Activated CD4-positive, alpha-beta T cell treated with anti-CD3 and anti-CD28 coated beads for 36 hours (primary cell): ENCODE measurements around the gene SEMA4D. TPM values are rescaled to one million over a fixed set of nuclear protein-coding genes. Genes with fewer than 3 reads are reported as not detected.

ENCODE experiments used
- ATAC-seq: fragments of 200-7000 bp; cut with Tn5 transposase; one replicate; pipeline ENCODE4 v1.10.0; 2021; ENCODE audit warnings: mild to moderate bottlenecking, moderate library complexity
- CTCF ChIA-PET: fragments of 350-600 bp; sonication (Branson Sonifier 250); formaldehyde crosslinking; loops from one replicate; lab custom pipeline; 2021; ENCODE audit warnings: antibody characterized with exemption; lab: Charles Lee
- POLR2A ChIA-PET: fragments of 350-600 bp; sonication (Branson Sonifier 250); formaldehyde crosslinking; loops from one replicate; lab custom pipeline; 2021; ENCODE audit warnings: antibody characterized with exemption, inconsistent platforms; lab: Charles Lee
- DNase-seq: peaks from one replicate; pipeline ENCODE4 v3.0.0-alpha.2; 2020
- H3K27ac Mint-ChIP-seq: one replicate; pipeline ENCODE4 v1.8.0; 2021; ENCODE audit warnings: mixed read lengths
- H3K27me3 Mint-ChIP-seq: one replicate; pipeline ENCODE4 v1.8.0; 2021; ENCODE audit warnings: mixed read lengths
- H3K36me3 Mint-ChIP-seq: one replicate; pipeline ENCODE4 v1.8.0; 2021; ENCODE audit warnings: low read depth, mixed read lengths
- H3K4me1 Mint-ChIP-seq: one replicate; pipeline ENCODE4 v1.8.0; 2021; ENCODE audit warnings: mixed read lengths
- H3K4me3 Mint-ChIP-seq: one replicate; pipeline ENCODE4 v1.8.0; 2021; ENCODE audit warnings: mild to moderate bottlenecking, moderate library complexity, mixed read lengths
- H3K9me3 Mint-ChIP-seq: one replicate; pipeline ENCODE4 v1.8.0; 2021; ENCODE audit warnings: low read depth, mixed read lengths
- intact Hi-C, 2 experiments: fragments of 100-400 bp; cut with DNase I in 1 of 2; cut with micrococcal nuclease in 1 of 2; formaldehyde crosslinking; loops; one replicate each; pipeline versions ENCODE4 v1.14.2 to v1.15.1; 2022 to 2024; cut with DNase I, micrococcal nuclease
- total RNA-seq, 2 experiments: library from RNA; stranded (reverse); gene quantifications; one replicate each; pipeline ENCODE4 v1.2.3, GENCODE V29; 2021

The SEMA4D gene
- total RNA-seq, 2 experiments from 2014 or later, result 215 to 226 TPM

GRCh38 chr9:89537166-89537565 lies 39.3 kb upstream of the SEMA4D start:
- no peak for ATAC-seq
- POLR2A ChIA-PET, result interaction anchor here (1.0 kb wide), 1 partner anchor 12 kb away, joined by 6 read pairs; no protein-coding TSS in a partner anchor
- peak overlapping the region; percentile 34 for H3K4me3 Mint-ChIP-seq

DNA sequence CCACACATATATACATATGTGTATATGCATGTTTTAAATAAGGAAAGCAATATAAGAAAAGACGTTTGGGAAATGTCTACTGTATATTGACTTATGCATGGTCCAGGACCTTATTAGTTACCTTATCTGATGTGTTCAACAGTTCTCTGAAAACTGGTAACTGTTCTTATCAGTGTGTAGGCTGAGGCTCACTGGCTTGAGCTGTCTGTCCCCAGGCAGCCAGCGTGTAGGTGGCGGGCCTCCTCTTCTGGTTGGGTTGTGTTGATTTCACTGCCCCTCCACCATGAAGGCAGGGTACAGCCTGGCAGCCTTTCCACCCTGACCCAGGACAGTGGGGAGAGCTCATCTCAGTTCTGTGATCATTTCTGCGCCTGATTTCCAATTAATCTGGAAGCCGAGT lies 38.7 kb upstream of the SEMA4D start:
- Mint-ChIP-seq H3K9me3 (no peaks in the 10 kb centered on the region), H3K36me3 (no peaks in the 10 kb centered on the region), H3K27ac (peak overlapping the region; percentile 97), H3K4me3 (peak overlapping the region; percentile 34), H3K4me1 (peaks cover 87% of the 10 kb centered on the region), H3K27me3 (no peaks in the 10 kb centered on the region)
- CTCF ChIA-PET, result interaction anchor here (0.5 to 5.6 kb wide), 4 partner anchors 12 to 161 kb away, joined by 3 to 39 read pairs (median 4); no protein-coding TSS in a partner anchor
- peak; percentile 51 for DNase-seq
- ATAC-seq, result peak; percentile 50
- intact Hi-C loops, result loop anchor here (1.0 to 5.0 kb wide), 7 partner anchors 38 to 126 kb away; partner anchors contain the start of gene SEMA4D (in 1 of the 2)
- POLR2A ChIA-PET, result interaction anchor here (0.6 to 0.7 kb wide), 2 partner anchors 91 to 1223 kb away, joined by 3 to 4 read pairs; no protein-coding TSS in a partner anchor

More at GRCh38 chr9:89537166-89537565, 39.3 kb upstream of the SEMA4D start:
- Mint-ChIP-seq H3K27ac (peak overlapping the region; percentile 97), H3K36me3 (no peaks in the 10 kb centered on the region), H3K27me3 (no peaks in the 10 kb centered on the region), H3K4me1 (peaks cover 83% of the 10 kb centered on the region), H3K9me3 (no peaks in the 10 kb centered on the region)
- CTCF ChIA-PET, result interaction anchor here (1.2 to 5.6 kb wide), 3 partner anchors 12 to 59 kb away, joined by 3 to 39 read pairs (median 4); no protein-coding TSS in a partner anchor
- DNase-seq, result no peak
- intact Hi-C loops, result loop anchor here (2.0 to 5.0 kb wide), 5 partner anchors 38 to 118 kb away; partner anchors contain the start of gene SEMA4D (in 1 of the 2)

GRCh38 chr9:89536145-89536574 lies 38.2 kb upstream of the SEMA4D start:
- no peaks in the 10 kb centered on the region for H3K27me3 Mint-ChIP-seq
- intact Hi-C loops, result loop anchor here (1.0 to 5.0 kb wide), 7 partner anchors 37 to 126 kb away; partner anchors contain the start of gene SEMA4D (in 1 of the 2)
- peak overlapping the region; percentile 97 for H3K27ac Mint-ChIP-seq
- H3K4me1 Mint-ChIP-seq, result peaks cover 88% of the 10 kb centered on the region
- DNase-seq (no peak), ATAC-seq (peak; percentile 68)
- H3K36me3 Mint-ChIP-seq, result no peaks in the 10 kb centered on the region
- H3K4me3 Mint-ChIP-seq, result peak overlapping the region; percentile 57
- ChIA-PET POLR2A (interaction anchor here (0.6 to 0.7 kb wide), 2 partner anchors 91 to 1223 kb away, joined by 3 to 4 read pairs; no protein-coding TSS in a partner anchor), CTCF (interaction anchor here (0.5 to 5.6 kb wide), 6 partner anchors 13 to 161 kb away, joined by 3 to 39 read pairs (median 3); no protein-coding TSS in a partner anchor)
- no peaks in the 10 kb centered on the region for H3K9me3 Mint-ChIP-seq

DNA sequence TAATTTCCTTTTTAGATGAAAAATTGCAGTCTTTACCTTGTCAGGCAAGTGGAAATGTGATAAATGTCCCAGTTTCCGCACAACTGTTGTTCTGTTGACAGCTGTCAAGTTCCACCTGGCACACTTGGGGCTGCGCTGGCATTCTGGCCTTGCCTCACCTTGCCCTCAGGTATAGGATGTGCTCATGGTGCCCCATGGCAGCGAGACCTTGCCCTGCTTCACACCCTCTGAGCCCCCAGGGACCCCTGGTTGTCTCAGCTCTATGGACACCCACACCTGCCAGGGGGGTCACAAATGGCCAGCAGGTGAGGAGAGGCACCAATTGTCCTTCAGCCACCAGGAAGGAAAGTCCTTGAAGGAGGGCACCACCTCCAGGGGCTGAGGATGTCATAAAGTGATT lies 37.5 kb upstream of the SEMA4D start:
- intact Hi-C loops, result loop anchor here in 1 of 2 experiments (5.0 kb wide), 1 partner anchor 68 kb away; no protein-coding TSS in a partner anchor
- DNase-seq (no peak), ATAC-seq (no peak)
- peaks cover 94% of the 10 kb centered on the region for H3K4me1 Mint-ChIP-seq
- H3K27ac Mint-ChIP-seq, result peak overlapping the region; percentile 97
- no peaks in the 10 kb centered on the region for H3K36me3 Mint-ChIP-seq
- H3K27me3 Mint-ChIP-seq, result no peaks in the 10 kb centered on the region
- ChIA-PET POLR2A (no interaction called here), CTCF (interaction anchor here (0.6 to 5.6 kb wide), 5 partner anchors 13 to 108 kb away, joined by 3 to 39 read pairs (median 3); no protein-coding TSS in a partner anchor)
- no peaks in the 10 kb centered on the region for H3K9me3 Mint-ChIP-seq
- H3K4me3 Mint-ChIP-seq, result peak overlapping the region; percentile 57

DNA sequence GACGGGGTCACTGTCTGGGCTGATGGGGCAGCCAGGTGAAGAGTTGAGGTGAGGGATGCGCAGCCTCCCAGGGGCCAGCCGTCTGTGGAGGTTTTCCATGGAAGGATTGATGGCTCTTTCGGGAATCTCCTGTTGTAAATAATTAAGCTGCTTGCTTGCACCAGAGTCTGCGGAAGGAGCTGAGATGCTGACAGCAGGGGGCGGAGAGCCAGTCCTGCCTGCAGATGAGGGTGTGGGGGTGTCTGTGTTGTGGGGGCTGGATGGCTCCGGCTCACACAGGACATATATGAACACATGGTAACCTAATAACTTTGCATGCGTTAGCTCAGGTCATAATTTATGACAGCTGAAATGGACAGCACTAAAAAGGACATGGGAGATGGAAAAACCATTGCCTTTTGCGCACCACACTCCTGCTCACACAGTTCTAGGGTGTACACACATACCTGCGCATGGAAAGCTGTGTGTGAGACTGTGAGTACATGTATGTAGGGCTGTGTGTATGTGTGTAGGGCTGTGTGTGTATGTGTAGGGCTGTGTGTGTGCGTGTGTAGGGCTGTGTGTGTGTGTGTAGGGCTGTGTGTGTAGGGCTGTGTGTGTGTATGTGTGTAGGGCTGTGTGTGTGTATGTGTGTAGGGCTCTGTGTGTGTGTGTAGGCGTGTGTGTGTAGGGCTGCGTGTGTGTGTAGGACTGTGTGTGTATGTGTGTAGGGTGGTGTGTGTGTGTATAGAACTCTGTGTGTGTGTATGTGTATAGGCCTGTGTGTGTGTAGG lies 36.8 kb upstream of the SEMA4D start:
- no peaks in the 10 kb centered on the region for H3K27me3 Mint-ChIP-seq
- ChIA-PET CTCF (interaction anchor here (0.7 to 3.2 kb wide), 5 partner anchors 12 to 462 kb away, joined by 3 to 17 read pairs (median 6); no protein-coding TSS in a partner anchor), POLR2A (interaction anchor here (0.6 kb wide), 1 partner anchor 124 kb away, joined by 4 read pairs; no protein-coding TSS in a partner anchor)
- no peaks in the 10 kb centered on the region for H3K9me3 Mint-ChIP-seq
- ATAC-seq (no peak), DNase-seq (no peak)
- intact Hi-C loops, result loop anchor here in 1 of 2 experiments (5.0 kb wide), 1 partner anchor 67 kb away; no protein-coding TSS in a partner anchor
- H3K36me3 Mint-ChIP-seq, result no peaks in the 10 kb centered on the region
- H3K27ac Mint-ChIP-seq, result peak overlapping the region; percentile 97
- H3K4me1 Mint-ChIP-seq, result peaks cover 96% of the 10 kb centered on the region
- H3K4me3 Mint-ChIP-seq, result no peak overlapping the region

- intact Hi-C loops, result no loop called here
- Mint-ChIP-seq H3K4me3 (no peak overlapping the region), H3K36me3 (no peaks in the 10 kb centered on the region), H3K27ac (peak overlapping the region; percentile 82), H3K4me1 (peaks cover 95% of the 10 kb centered on the region), H3K27me3 (no peaks in the 10 kb centered on the region), H3K9me3 (no peaks in the 10 kb centered on the region)
- ChIA-PET POLR2A (no interaction called here), CTCF (interaction anchor here (0.9 to 3.2 kb wide), 4 partner anchors 11 to 104 kb away, joined by 3 to 17 read pairs (median 8); no protein-coding TSS in a partner anchor)
- ATAC-seq (no peak), DNase-seq (no peak)
These were observed 35.6 kb upstream of the SEMA4D start for GRCh38 chr9:89533411-89534095.

DNA sequence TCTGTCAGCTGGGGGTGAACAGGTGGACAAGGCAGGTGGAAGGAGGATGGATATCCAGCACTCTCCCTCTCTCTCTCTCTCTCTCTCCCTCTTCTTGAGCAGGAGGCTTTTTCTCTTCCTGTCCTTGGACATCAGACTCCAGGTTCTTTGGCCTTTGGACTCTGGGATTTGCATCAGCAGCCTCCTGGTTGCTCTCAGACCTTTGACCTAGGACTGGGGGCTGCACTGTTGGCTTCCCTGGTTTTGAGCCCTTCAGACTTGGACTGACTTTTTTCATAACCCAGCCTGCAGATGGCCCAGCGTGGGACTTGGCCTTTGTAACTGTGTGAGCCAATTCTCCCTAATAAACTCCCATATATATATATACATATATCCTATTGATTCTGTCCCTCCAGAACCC lies 35.0 kb upstream of the SEMA4D start:
- intact Hi-C loops, result no loop called here
- H3K4me3 Mint-ChIP-seq, result no peak overlapping the region
- peaks cover 3% of the 10 kb centered on the region for H3K9me3 Mint-ChIP-seq
- H3K27me3 Mint-ChIP-seq, result no peaks in the 10 kb centered on the region
- H3K27ac Mint-ChIP-seq, result peak overlapping the region; percentile 79
- peaks cover 95% of the 10 kb centered on the region for H3K4me1 Mint-ChIP-seq
- H3K36me3 Mint-ChIP-seq, result no peaks in the 10 kb centered on the region
- ATAC-seq (no peak), DNase-seq (no peak)
- CTCF ChIA-PET, result interaction anchor here (0.9 to 3.2 kb wide), 3 partner anchors 11 to 103 kb away, joined by 3 to 17 read pairs (median 13); no protein-coding TSS in a partner anchor
- POLR2A ChIA-PET, result no interaction called here

GRCh38 chr9:89532478-89532877 lies 34.6 kb upstream of the SEMA4D start:
- Mint-ChIP-seq H3K4me3 (no peak overlapping the region), H3K9me3 (peaks cover 4% of the 10 kb centered on the region)

DNA sequence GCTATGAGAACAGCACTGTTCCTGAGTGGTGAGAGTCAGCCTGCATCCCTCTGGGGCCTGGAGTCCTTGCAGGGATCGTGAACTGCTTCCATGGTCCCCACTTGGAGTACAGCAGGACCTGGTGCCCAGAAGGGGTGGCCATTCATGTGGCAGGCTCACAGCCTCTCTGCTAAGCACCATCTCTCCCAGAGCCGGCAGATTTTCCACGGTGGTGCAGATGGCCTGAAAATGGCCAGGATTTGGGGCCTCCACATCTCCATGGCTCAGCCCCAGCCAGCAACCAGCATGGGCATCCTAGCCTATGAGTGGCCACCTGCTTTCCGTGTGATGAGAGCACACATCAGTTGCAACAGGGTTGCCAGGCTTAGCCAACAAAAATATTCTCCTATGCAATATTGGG lies 33.9 kb upstream of the SEMA4D start:
- no peaks in the 10 kb centered on the region for H3K27me3 Mint-ChIP-seq
- no peak for ATAC-seq
- H3K36me3 Mint-ChIP-seq, result no peaks in the 10 kb centered on the region
- ChIA-PET POLR2A (no interaction called here), CTCF (interaction anchor here (1.2 to 3.2 kb wide), 6 partner anchors 9 to 121 kb away, joined by 3 to 17 read pairs (median 8); no protein-coding TSS in a partner anchor)
- H3K4me1 Mint-ChIP-seq, result peaks cover 93% of the 10 kb centered on the region
- intact Hi-C loops, result no loop called here
- no peak for DNase-seq
- no peak overlapping the region for H3K4me3 Mint-ChIP-seq
- peak overlapping the region; percentile 49 for H3K27ac Mint-ChIP-seq
- H3K9me3 Mint-ChIP-seq, result peaks cover 5% of the 10 kb centered on the region

More at GRCh38 chr9:89532478-89532877, 34.6 kb upstream of the SEMA4D start:
- H3K4me1 Mint-ChIP-seq, result peaks cover 94% of the 10 kb centered on the region
- peak overlapping the region; percentile 79 for H3K27ac Mint-ChIP-seq
- H3K36me3 Mint-ChIP-seq, result no peaks in the 10 kb centered on the region
- H3K27me3 Mint-ChIP-seq, result no peaks in the 10 kb centered on the region
- DNase-seq, result peak; percentile 78
- peak; percentile 75 for ATAC-seq
- ChIA-PET CTCF (interaction anchor here (0.9 to 3.2 kb wide), 3 partner anchors 10 to 103 kb away, joined by 3 to 17 read pairs (median 13); no protein-coding TSS in a partner anchor), POLR2A (no interaction called here)
- intact Hi-C loops, result no loop called here

GRCh38 chr9:89530726-89531125 lies 32.8 kb upstream of the SEMA4D start:
- peaks cover 95% of the 10 kb centered on the region for H3K4me1 Mint-ChIP-seq
- CTCF ChIA-PET, result interaction anchor here (0.6 to 2.4 kb wide), 8 partner anchors 11 to 120 kb away, joined by 3 to 13 read pairs (median 3); no protein-coding TSS in a partner anchor
- intact Hi-C loops, result no loop called here
- no peaks in the 10 kb centered on the region for H3K27me3 Mint-ChIP-seq
- DNase-seq, result no peak
- ATAC-seq, result no peak
- H3K9me3 Mint-ChIP-seq, result peaks cover 5% of the 10 kb centered on the region
- peak overlapping the region; percentile 63 for H3K27ac Mint-ChIP-seq
- H3K36me3 Mint-ChIP-seq, result no peaks in the 10 kb centered on the region
- no peak overlapping the region for H3K4me3 Mint-ChIP-seq
- POLR2A ChIA-PET, result no interaction called here
